PC-3 (cell line): ENCODE results near the gene GLI3. TPM values are rescaled to one million over a fixed set of nuclear protein-coding genes. Genes with fewer than 3 reads are reported as not detected.

Experiments used
- ATAC-seq: fragments of 200-7000 bp; cut with Tn5 transposase; 2 replicates; pipeline ENCODE4 v1.9.1; 2020; ENCODE audit warnings: mild to moderate bottlenecking, moderate library complexity
- BruUV-seq: library from RNA; stranded (reverse); fragments of 400-500 nt; replicated peaks from 2 replicates; lab custom pipeline; 2021; lab: Mats Ljungman, UMichigan
- CTCF ChIA-PET: fragments of 300-600 bp; sonication (Branson Sonifier 250); formaldehyde crosslinking; loops from one replicate; lab custom pipeline; 2022; ENCODE audit warnings: antibody characterized with exemption; lab: Charles Lee
- POLR2A ChIA-PET: fragments of 300-600 bp; sonication (Branson Sonifier 250); formaldehyde crosslinking; loops from one replicate; lab custom pipeline; 2022; ENCODE audit warnings: antibody characterized with exemption; ENCODE audit not compliant: unreplicated experiment; lab: Charles Lee
- DNase-seq: peaks from one replicate; pipeline ENCODE4 v3.0.0-alpha.2; 2015
- H2AFZ ChIP-seq: fragments of 300-600 bp; sonication (generic); 2 replicates; pipeline ENCODE4 v1.6.0; 2016; ENCODE audit warnings: antibody characterized with exemption, low read length
- H3F3A ChIP-seq: fragments of 300-600 bp; sonication (generic); one replicate; pipeline ENCODE4 v1.6.0; 2017; ENCODE audit warnings: antibody characterized with exemption, low read length, control low read depth, mild to moderate bottlenecking; ENCODE audit not compliant: unreplicated experiment
- H3K27ac ChIP-seq: fragments of 300-600 bp; sonication (generic); 2 replicates; pipeline ENCODE4 v1.5.1; 2016; ENCODE audit warnings: mild to moderate bottlenecking, low read length
- H3K27me3 ChIP-seq: fragments of 300-600 bp; sonication (generic); 2 replicates; pipeline ENCODE4 v1.6.1; 2016; ENCODE audit warnings: low read length, mixed read lengths
- H3K36me3 ChIP-seq: fragments of 300-600 bp; sonication (generic); 2 replicates; pipeline ENCODE4 v1.6.1; 2016; ENCODE audit warnings: low read depth, mixed run types, low read length, mixed read lengths
- H3K4me1 ChIP-seq: fragments of 300-600 bp; sonication (generic); 2 replicates; pipeline ENCODE4 v1.5.1; 2016; ENCODE audit warnings: low read length; ENCODE audit not compliant: insufficient read depth
- H3K4me2 ChIP-seq: fragments of 300-600 bp; sonication (generic); 2 replicates; pipeline ENCODE4 v1.6.0; 2016; ENCODE audit warnings: low read length
- H3K4me3 ChIP-seq: fragments of 300-600 bp; sonication (generic); 2 replicates; pipeline ENCODE4 v1.5.1; 2016; ENCODE audit warnings: mild to moderate bottlenecking, low read length, mixed read lengths
- H3K79me2 ChIP-seq: fragments of 300-600 bp; sonication (generic); 2 replicates; pipeline ENCODE4 v1.6.1; 2017; ENCODE audit warnings: low read length, mixed read lengths
- H3K9ac ChIP-seq: fragments of 300-600 bp; sonication (generic); 2 replicates; pipeline ENCODE4 v1.6.0; 2016; ENCODE audit warnings: mild to moderate bottlenecking, low read length
- H3K9me2 ChIP-seq: fragments of 300-600 bp; sonication (generic); replicated peaks from 2 replicates; pipeline ENCODE4 v1.6.1; 2016; ENCODE audit warnings: mixed run types, low read length, mixed read lengths
- H3K9me3 ChIP-seq: fragments of 300-600 bp; sonication (generic); 2 replicates; pipeline ENCODE4 v1.6.1; 2016; ENCODE audit warnings: low read length, mixed read lengths
- H4K20me1 ChIP-seq: fragments of 300-600 bp; sonication (generic); 2 replicates; pipeline ENCODE4 v1.6.1; 2016; ENCODE audit warnings: low read length, mixed read lengths
- EZH2 ChIP-seq: fragments of 300-600 bp; sonication (generic); IDR thresholded peaks from one replicate; pipeline ENCODE4 v1.6.1; 2017; ENCODE audit warnings: antibody characterized with exemption, mild to moderate bottlenecking, low read length; ENCODE audit not compliant: unreplicated experiment
- EZH2phosphoT487 ChIP-seq: fragments of 300-600 bp; sonication (generic); IDR thresholded peaks from 2 replicates; pipeline ENCODE4 v1.6.1; 2018; ENCODE audit warnings: mild to moderate bottlenecking, antibody characterized with exemption, low read length, borderline replicate concordance
- intact Hi-C: fragments of 100-400 bp; cut with micrococcal nuclease; formaldehyde crosslinking; loops from 2 replicates; pipeline ENCODE4 v1.9.0; 2023
- total RNA-seq: library from RNA; depleted of rRNA; stranded (reverse); fragments of >200 nt; gene quantifications from 2 replicates; pipeline ENCODE4 v1.2.3, GENCODE V29; 2014
- TF ChIP-seq, protein P1 (sequence below): fragments of 300-600 bp; sonication (generic); conservative IDR thresholded peaks from 2 replicates; pipeline ENCODE4 v1.5.1; 2017; ENCODE audit warnings: antibody characterized with exemption, low read depth, mild to moderate bottlenecking, low read length

GLI3 gene
- total RNA-seq, 1 experiment from 2014 or later = 3.5 TPM

DNA sequence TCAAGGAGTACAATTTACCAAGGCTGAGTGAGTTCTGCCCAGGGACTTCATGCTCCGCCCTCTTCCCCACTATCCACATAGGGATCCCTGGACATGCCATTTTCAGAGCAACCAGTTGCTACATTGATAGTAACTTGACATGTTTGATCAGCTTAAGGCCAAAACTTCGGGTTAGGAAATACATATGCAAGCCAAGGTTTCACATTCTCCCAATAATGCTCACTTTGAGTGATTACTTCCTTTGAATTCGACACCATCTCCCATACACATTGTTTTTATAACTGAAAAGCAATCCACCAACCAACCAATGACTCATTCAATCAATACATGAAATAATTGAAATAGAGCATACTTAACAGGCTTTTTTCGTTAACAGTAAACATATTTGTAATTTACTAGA, 137.9 kb downstream of the GLI3 start:
- Histone ChIP-seq H2AFZ (no peak overlapping the region), H3K4me3 (no peak overlapping the region), H3K4me2 (no peak overlapping the region), H3K79me2 (no peaks in the 10 kb centered on the region), H3K9me3 (no peaks in the 10 kb centered on the region), H4K20me1 (no peaks in the 10 kb centered on the region), H3F3A (no peaks in the 10 kb centered on the region), H3K36me3 (peaks cover 3% of the 10 kb centered on the region; the same call in 1 of the 2 replicates), H3K9me2 (no peaks in the 10 kb centered on the region), H3K9ac (peak overlapping the region; percentile 40; the same call in 1 of the 2 replicates), H3K27ac (peak overlapping the region; percentile 81), H3K4me1 (peaks cover 49% of the 10 kb centered on the region), H3K27me3 (no peaks in the 10 kb centered on the region)
- POLR2A ChIA-PET = no interaction called here
- DNase-seq (peak; percentile 23), ATAC-seq (no peak)
- CTCF ChIA-PET = no interaction called here
- TF ChIP-seq EZH2phosphoT487 = no peak
- TF ChIP-seq EZH2 = no peak
- TF ChIP-seq, protein P1, sequence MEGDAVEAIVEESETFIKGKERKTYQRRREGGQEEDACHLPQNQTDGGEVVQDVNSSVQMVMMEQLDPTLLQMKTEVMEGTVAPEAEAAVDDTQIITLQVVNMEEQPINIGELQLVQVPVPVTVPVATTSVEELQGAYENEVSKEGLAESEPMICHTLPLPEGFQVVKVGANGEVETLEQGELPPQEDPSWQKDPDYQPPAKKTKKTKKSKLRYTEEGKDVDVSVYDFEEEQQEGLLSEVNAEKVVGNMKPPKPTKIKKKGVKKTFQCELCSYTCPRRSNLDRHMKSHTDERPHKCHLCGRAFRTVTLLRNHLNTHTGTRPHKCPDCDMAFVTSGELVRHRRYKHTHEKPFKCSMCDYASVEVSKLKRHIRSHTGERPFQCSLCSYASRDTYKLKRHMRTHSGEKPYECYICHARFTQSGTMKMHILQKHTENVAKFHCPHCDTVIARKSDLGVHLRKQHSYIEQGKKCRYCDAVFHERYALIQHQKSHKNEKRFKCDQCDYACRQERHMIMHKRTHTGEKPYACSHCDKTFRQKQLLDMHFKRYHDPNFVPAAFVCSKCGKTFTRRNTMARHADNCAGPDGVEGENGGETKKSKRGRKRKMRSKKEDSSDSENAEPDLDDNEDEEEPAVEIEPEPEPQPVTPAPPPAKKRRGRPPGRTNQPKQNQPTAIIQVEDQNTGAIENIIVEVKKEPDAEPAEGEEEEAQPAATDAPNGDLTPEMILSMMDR = no peak
- BruUV-seq = no TSS peak
- intact Hi-C loops = no loop called here

DNA sequence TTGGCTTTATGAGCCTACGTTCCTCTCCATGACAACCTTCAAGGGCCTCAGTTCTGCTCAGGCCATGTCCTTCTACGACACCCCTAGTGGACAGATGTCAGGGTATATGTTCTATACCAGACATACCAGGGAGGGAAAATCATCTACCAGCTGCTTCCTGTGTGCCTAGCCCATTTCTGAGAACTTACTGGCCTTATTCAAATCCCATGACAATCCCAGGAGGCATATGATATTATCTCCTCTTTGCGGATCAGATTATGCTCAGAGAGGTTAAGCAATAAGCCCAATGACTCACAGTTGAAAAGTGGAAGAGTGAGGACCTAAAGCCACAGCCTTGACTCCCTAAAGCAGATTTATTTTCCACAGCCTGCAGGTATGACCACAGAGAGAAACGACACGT, 139.3 kb downstream of the GLI3 start:
- H3K9me3 ChIP-seq = no peaks in the 10 kb centered on the region
- no peaks in the 10 kb centered on the region for H3K36me3 ChIP-seq
- peak; percentile 93 for DNase-seq
- H3K4me2 ChIP-seq = peak overlapping the region; percentile 18; the same call in 1 of the 2 replicates
- no peaks in the 10 kb centered on the region for H4K20me1 ChIP-seq
- peaks cover 48% of the 10 kb centered on the region for H3K4me1 ChIP-seq
- H3K9ac ChIP-seq = peak overlapping the region; percentile 48
- POLR2A ChIA-PET = no interaction called here
- H3K79me2 ChIP-seq = no peaks in the 10 kb centered on the region
- CTCF ChIA-PET = interaction anchor here (0.5 kb wide), 1 partner anchor 1953 kb away, joined by 4 read pairs; no protein-coding TSS in a partner anchor
- BruUV-seq = no TSS peak
- peak; percentile 55 for ATAC-seq
- H3K27ac ChIP-seq = peak overlapping the region; percentile 81
- no peak for TF ChIP-seq EZH2phosphoT487
- TF ChIP-seq EZH2 = no peak
- TF ChIP-seq, protein P1 = peak; percentile 52
- intact Hi-C loops = no loop called here
- no peaks in the 10 kb centered on the region for H3K27me3 ChIP-seq
- no peaks in the 10 kb centered on the region for H3F3A ChIP-seq
- no peak overlapping the region for H3K4me3 ChIP-seq
- no peaks in the 10 kb centered on the region for H3K9me2 ChIP-seq
- no peak overlapping the region for H2AFZ ChIP-seq
